Measurements from ENCODE around the gene BDH1.
A peak's percentile ranks its signal among the peaks of the same experiment; 100 is the strongest.
"Not testable (repeated sequence)": the region's sequence is repeated elsewhere in the genome, so short reads cannot be mapped to it uniquely, and the experiment has no call there.

The BDH1 gene

DNA sequence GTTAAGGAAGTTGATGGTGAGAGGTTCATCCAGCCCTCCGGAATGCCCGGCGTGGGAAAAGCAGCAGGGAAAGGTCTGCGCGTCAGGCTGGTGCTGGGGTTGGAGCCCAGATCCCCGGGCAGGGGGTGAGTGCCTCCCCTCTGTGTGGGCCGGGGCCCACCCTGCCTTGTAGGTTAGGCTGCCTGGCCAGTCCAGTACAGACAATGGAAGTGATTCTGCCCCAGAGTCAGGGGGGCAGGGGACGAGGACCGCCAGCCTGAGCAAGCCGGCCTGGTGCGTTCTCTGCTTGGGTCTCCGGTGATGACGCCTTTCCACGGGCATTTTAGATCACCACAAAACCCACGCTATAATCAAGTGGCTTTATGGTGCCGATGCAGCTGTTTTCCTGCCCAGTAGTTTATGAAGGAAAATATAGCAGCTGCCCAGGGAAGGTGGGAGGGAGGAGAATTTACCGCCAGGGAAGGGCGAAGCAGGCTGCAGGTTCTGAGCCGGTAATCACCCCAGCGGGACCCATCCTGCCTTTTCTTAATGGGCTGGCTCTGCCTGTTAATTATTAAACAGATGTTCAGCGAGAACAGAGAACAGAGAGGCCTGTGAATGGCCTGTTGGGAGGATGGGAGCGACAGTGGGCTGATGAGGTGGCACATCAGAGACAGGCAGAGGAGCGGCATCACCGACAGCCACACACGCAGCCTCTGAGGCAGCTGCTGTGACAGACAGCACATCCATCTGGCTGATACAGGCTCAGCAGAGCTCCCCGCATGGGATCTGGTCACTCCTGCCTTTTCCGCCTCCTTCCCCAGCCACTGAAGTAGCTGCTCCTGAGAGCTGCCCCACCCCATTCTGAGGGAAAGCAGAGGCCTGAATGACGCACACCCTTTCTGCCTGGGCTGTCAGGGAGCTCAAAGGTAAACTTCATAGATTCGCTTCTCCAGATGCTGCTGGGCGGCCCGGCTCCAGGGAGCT, 35.2 kb downstream of the BDH1 start:
- DNase-seq: no peak

DNA sequence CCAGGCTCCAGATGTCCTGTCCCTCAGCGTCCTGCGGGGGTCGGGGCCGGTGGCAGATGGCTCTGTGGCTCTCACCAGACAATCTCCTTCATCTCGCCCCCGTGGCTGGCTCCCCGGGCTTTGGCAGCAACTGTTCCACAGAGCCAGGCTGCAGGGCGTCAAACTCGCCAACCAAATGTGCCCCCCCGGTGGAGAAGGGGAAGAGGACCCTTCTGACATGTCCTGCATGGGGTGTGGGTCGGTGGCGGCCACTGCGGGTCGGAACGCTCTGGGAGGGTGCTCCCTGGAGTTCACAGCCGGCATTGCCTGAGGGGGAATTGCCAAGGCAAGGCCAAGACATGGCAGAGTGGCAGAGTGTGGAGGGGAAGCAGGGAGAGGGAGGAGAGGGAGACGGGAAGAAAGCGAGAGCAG, 36.0 kb downstream of the BDH1 start:
- DNase-seq: no peak

DNA sequence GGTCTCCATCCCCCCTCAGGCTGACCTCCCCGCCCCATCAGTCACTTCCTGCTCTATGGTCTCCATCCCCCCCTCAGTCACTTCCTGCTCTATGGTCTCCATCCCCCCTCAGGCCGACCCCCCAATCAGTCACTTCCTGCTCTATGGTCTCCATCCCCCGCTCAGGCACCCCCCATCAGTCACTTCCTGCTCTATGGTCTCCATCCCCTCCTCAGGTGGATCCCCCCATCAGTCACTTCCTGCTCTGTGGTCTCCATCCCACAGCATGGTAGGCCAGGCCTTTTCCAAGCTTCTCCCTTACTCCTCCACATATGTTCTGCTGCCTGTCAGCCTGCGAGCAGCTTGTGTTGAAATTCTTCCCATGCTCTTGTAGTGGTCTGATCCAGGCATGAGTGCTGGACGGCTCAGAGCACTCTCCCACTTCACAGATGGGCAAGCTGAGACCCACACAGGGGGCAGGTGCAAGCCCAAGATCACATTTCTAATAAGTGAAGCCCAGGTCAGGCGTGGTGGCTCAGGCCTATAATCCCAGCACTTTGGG, 36.8 kb downstream of the BDH1 start:
- DNase-seq: no peak

DNA sequence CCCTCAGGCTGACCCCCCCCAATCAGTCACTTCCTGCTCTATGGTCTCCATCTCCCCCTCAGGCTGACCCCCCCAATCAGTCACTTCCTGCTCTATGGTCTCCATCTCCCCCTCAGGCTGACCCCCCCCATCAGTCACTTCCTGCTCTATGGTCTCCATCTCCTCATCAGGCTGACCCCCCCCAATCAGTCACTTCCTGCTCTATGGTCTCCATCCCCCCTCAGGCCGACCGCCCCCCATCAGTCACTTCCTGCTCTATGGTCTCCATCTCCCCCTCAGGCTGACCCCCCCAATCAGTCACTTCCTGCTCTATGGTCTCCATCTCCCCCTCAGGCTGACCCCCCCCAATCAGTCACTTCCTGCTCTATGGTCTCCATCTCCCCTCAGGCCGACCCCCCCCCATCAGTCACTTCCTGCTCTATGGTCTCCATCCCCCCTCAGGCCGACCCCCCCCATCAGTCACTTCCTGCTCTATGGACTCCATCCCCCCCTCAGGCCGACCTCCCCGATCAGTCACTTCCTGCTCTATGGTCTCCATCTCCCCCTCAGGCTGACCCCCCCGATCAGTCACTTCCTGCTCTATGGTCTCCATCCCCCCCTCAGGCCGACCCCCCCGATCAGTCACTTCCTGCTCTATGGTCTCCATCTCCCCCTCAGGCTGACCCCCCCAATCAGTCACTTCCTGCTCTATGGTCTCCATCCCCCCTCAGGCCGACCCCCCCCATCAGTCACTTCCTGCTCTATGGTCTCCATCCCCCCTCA, 37.7 kb downstream of the BDH1 start:
- DNase-seq: not testable (repeated sequence)

DNA sequence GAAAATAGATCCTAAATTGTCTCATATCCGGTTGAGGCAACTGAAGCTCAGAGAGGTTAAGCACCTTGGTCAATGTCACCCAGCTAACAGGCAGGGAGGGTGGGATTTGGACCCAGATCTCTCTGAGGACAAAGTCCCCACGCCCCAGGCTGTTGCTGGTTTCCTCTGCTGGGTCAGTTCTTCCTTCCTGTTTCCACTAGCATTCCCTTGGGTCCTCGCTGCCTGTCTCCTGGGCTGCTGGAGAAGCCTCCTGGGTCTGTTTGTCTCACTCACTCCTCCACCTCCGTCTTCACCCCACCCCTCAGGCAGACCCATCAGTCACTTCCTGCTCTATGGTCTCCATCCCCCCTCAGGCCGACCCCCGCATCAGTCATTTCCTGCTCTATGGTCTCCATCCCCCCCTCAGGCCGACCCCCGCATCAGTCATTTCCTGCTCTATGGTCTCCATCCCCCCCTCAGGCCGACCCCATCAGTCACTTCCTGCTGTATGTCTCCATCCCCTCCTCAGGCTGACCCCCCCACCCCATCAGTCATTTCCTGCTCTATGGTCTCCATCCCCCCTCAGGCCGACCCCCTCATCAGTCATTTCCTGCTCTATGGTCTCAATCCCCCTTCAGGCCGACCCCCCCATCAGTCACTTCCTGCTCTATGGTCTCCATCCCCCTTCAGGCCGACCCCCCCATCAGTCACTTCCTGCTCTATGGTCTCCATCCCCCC, 38.7 kb downstream of the BDH1 start:
- DNase-seq: not testable (repeated sequence)

DNA sequence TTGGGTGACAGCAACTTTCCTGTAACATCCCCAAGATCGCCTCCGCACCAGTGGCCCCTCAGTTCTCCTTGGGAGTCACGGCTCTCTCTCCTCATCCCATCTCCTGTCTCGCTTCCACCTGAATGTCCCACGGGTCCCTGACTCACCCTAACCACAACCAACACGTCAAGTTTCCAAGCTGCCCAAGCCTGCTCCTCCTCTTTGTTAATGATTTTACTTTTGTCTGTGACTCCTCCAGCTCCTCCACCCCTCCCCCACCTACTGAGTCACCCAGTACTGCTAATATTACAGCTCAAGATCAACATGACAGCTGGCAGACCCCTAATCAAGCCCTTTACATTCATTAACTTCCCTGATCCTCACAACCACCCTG, 39.3 kb downstream of the BDH1 start:
- peak; percentile 13 for DNase-seq

DNA sequence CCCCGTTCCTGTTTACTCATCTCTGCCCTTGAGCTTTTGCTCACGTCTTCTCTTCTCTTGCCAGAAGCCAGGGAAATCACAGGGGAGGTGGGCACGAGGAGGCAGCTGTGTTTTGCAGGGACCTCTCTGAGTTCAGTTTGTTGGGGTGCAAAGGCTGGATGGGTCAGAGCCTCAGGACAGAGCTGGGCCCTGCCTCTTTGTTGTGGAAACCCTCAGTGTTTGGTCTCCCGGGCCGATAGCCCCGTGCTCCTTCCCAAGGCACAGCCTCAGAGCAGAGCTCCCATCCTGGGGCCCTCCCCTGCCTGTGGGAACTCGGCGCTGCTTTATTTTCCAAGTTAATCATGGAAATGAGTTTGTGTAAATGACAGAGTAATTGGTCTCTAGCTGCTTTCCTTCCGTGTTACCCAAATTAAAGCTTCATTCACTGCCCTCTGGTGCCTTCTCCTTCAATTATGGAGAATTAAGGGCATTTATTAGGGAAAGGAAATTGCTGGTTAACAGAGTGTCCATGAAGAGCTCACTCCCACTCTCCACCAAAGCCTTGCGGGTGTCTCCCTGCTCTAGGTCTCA, 40.9 kb downstream of the BDH1 start:
- no peak for DNase-seq

DNA sequence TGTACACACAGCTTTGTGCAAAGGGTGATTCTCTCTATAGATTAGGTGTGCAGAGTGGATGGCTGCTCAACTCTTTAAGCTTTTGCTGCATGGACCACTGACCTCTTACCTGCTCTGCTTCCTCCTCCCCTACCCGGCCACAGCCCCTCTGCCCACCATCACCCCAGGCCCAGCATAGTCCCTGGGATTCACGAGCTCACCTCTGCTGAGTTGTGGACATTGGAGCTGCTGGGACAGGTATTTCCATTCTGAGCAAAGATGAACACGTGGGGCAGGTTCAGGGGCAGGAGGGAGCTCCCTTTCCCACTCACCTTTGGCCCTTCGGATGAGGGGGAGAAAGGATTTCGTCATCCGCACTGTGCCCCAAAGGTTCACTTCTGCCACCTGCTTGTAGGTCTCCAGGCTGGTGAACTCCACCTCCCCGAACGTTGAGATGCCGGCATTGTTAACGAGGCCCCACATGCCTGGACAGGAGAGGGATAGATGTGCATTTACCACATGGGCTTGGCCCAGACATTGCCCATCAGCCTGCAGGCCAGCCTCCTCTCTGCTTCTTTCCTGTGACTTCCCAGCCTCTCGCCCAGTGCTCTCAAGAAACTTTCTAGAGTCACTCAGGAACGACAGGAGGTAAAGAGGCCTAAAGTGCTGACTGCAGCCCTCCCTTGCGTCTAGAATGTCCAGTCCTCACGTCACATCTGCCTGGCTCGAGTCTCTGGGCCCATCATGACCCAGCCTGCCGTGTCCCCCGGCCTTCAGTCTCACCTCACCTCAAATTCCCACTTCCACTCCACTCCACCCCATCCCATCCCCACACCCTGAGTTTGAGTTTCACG, 41.6 kb downstream of the BDH1 start:
- no peak for DNase-seq

DNA sequence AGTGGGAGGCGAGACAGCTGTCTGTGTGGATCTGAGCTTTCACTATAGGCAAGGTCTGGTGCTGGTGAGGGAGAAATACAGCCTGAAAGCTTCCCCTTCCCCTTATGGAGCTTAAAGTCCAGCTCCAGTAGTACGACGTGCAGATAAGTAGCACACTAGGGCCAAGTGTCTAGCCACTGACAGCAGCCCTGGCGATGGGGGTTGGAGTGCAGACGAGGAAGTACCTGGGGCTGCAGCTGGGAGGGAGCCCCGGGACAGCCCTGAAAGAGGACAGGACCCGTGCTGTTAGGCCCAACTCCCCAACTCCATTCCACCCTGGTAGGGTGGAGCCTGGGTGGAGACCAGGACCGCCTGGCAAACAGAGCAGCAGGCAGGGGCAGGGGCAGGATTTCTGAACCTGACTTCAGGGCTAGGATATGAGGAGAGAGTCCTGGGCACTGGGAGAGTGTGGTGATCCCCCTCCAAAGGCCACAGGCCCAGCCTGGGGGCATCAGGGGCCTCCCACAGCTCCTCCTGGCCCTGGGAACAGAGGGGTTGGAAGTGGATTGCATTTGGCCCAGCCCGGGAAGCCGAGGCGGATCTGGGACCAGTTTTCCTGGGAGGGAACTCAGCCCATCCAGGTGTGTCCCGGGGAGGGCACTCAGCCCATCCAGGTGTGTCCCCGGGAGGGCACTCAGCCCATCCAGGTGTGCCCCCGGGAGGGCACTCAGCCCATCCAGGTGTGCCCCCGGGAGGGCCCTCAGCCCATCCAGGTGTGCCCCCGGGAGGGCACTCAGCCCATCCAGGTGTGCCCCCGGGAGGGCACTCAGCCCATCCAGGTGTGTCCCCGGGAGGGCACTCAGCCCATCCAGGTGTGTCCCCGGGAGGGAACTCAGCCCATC, 42.8 kb downstream of the BDH1 start:
- DNase-seq: no peak

DNA sequence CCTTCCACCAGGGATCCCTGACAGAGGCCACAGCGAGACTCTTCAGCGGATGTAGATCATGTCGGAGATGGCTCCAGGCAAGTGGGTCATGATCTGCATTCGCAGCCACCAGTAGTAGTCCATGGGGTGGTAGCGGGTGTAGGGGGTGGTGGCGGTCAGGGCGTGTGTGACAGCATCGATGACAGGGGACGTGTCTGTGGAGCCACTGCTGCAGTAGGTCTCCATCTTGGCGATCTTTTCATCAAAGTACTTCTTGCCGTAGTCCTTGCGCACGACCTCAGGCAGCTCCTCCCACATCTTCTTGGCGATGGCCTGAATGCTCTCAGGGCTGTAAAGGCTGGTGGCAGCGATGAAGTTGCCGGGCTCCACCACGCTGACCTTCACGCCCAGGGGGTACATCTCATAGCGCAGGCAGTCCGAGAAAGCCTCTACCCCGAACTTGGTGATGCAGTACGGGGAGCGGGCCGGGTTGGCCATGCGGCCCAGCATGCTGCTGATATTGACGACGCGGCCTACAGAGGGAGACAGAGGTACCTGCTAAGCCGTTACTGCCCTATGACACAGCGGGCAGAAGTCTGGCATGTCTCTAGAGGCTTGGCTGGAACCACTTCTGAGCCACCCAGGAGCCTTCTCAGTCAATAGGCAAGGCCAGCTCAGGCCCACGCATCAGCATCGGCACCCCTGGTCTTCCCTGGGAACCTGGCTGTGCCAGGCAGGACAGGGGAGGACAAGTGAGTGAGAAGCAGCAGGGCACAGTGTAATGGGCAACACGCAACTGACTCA, 43.7 kb downstream of the BDH1 start:
- no peak for DNase-seq

DNA sequence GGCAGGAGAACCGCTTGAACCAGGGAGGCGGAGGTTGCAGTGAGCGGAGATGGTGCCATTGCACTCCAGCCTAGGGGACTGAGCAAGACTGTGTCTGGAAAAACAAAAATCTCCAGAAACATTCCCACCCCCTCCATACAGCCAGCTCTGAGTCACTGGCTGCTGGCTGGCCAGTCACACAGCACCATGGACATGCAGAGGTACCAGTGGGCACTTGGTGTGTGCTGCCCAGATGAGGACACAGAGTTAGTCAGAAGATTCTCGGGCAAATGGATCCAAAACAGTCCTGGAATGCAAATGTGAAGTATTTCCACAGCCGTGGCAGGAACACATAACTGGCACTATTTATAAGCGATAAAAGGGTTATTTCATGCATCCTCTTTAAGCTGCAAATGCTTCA, 44.6 kb downstream of the BDH1 start:
- DNase-seq: peak; percentile 18

DNA sequence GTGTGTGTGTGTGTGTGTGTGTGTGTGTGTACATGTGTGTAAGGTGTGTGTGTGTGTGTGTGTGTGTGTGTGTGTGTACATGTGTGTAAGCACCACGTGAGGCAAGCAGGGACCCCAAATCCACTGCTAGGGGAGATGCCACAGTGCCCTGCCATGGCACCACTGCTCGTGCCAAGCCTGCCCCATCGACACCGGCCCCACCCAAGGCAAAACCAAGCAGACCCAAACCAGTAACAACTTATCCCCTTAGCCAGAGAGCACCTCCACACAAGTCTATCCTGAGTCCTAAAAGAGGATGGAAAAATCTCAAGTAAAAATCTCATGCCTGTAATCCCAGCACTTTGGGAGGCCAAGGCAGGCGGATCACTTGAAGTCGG, 45.1 kb downstream of the BDH1 start:
- DNase-seq: no peak

DNA sequence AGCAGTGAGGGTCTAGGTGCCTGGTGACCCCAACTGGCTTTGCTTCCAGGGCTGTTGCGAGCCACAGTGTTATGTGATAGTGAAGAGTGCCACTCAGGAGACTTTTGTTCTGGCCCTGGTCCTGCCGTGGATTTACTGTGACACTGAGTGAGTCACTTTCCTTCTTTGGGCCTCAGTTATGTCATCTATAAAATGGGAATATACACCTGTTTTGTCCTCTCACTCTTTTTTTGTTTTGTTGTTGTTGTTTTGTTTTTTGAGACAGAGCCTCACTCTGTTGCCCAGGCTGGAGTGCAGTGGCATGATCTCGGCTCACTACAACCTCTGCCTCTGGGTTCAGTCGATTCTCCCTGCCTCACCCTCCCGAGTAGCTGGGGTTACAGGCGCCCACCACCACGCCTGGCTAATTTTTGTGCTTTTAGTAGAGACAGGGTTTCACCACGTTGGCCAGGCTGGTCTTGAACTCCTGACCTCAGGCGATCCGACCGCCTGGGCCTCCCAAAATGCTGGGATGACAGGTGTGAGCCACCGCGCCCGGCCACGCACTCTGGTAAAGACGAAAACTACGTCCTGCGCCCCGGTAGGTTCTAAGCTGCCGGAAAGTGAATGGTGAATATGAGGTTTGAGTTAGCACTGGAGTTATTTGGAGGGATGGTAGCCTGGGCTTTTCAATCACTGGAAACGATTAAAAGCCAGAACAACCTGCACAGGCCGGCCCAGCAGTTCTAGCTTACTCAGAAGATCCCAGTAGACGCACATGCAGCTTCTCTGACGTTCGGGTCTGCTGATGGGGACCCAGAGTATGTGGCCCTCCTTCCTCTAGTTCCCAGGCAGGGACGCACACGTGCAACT, 46.6 kb downstream of the BDH1 start:
- DNase-seq: no peak

DNA sequence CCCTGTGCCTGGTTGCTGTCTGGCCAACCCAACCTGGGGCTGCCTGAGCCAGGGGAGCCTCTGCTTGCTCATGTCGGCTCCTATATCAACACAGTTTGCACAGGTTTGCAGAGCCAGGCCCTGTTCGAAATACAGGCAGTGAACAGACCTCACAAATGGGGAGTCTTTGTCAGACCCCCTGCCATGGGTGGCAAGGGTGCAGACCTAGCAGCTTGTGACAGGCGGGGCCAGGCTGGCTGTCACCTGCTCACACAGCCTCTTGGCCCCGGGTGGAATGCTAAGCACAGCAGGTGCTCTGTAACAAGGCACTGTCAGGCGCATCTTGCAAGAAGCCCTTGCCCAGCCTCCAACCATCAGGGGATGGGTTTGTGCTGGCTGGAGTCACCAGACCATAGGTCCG, 47.3 kb downstream of the BDH1 start:
- no peak for DNase-seq

DNA sequence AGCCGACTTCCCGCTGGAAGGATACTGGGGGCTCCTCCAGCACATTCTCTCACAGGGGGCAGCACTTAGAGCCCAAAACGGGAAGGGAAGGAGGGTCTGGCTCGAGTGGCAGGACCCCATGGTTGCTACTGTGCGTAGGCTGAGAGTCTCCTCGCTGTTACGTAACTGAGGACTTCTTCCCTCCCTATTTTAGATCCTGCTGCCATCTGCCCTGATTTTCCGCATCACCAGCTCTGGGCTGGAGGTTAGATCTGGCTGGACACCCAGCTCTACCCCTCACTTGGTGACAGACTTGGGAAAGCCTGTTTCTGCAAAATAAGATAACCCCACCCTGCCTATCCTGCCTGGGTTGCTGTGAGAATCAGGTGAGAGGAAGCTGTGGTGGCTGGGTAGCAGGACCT, 47.7 kb downstream of the BDH1 start:
- DNase-seq: no peak

DNA sequence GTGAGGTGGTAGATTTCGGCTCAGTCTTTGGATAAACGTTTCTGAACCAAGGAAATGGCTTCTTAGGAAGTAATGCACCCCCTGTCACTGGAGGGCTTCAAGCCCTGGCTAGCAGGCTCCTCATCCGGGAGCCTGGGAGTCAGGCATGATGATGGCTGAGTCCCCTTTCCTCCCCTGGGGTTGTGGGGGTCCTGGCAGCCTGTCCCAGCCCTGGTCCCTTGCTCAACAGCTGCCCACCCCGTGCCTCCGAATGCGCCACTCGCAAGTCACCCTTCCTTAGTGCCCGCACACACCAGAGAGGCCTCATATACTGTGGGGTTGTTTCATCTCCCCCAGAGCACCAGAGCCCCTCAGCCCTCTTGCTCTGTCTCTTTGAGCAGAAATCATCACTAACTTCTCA, 48.2 kb downstream of the BDH1 start:
- no peak for DNase-seq

DNA sequence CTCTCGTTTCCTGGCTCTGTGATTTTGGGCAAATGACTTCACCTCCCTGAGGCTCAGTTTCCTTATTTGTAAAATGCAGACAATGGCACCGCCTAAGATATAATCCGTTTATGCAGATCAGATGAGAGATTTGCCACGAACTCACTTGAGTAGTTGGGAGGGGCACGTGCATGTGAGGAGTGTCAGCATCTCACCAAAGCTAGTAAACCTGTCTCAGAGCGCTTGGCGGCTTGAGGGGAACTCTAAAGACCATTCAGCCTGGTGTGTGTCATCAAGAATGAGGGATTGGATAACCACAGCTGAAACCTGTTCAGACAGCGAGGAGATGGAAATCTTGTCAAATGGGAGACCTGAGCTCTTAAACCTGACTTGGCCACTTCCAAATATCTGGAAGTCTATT, 48.7 kb downstream of the BDH1 start:
- DNase-seq: no peak

DNA sequence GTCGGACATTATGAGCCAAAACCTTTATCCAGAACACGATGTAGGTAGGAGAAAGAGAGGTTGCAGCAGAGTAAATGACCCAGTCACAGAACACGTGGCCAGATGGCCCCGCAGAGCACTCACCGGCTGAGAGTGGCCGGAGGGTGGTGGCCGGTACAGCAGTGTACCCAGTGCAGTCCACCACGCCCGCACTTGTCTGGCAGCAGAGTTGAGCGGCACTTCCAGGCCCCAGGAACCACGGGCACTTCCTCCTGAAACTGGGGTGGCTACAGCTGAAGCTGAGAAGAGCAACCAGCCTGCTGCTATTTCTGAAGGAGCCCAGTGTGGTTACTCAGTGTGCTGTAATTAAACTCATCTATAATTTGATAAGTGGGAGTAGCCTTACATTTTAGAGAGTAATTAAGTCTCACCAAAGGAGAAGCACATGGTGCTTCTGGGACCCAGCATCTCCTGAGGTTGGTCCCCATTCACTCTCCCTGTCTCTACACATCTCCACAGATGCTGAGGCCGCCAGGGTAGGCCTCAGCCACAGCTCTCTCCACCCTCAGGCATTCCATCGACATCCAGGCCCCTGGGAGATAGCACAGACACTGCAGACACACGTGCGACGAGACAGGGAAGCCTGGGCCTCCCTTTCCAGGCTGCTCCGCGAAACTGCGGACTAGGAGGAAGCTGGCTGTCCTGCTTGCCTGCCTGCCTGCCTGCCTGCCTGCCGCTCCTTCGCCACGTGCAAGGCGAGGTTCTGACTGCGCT, 49.8 kb downstream of the BDH1 start:
- DNase-seq: no peak

Data from amniotic stem cell (primary cell).